Activated CD8-positive, alpha-beta T cell treated with anti-CD3 and anti-CD28 coated beads for 36 hours (primary cell): ENCODE data around the gene DIP2A. TPM values are rescaled to one million over a fixed set of nuclear protein-coding genes. Genes with fewer than 3 reads are reported as not detected.

Experiments
- ATAC-seq: fragments of 200-7000 bp; cut with Tn5 transposase; one replicate; pipeline ENCODE4 v1.10.0; 2021; ENCODE audit warnings: mild to moderate bottlenecking, moderate library complexity
- CTCF ChIA-PET: fragments of 350-600 bp; sonication (Branson Sonifier 250); formaldehyde crosslinking; loops from one replicate; lab custom pipeline; 2021; ENCODE audit warnings: antibody characterized with exemption; lab: Charles Lee
- POLR2A ChIA-PET: fragments of 350-600 bp; sonication (Branson Sonifier 250); formaldehyde crosslinking; loops from one replicate; lab custom pipeline; 2021; ENCODE audit warnings: antibody characterized with exemption; lab: Charles Lee
- DNase-seq: peaks from one replicate; pipeline ENCODE4 v3.0.0-alpha.2; 2020
- H3K27ac Mint-ChIP-seq: one replicate; pipeline ENCODE4 v1.8.0; 2021; ENCODE audit warnings: mild to moderate bottlenecking, mixed read lengths
- H3K27me3 Mint-ChIP-seq: one replicate; pipeline ENCODE4 v1.8.0; 2021; ENCODE audit warnings: mixed read lengths
- H3K36me3 Mint-ChIP-seq: one replicate; pipeline ENCODE4 v1.8.0; 2021; ENCODE audit warnings: low read depth, mixed read lengths
- H3K4me1 Mint-ChIP-seq: one replicate; pipeline ENCODE4 v1.8.0; 2021; ENCODE audit warnings: low read depth, mixed read lengths
- H3K4me3 Mint-ChIP-seq: one replicate; pipeline ENCODE4 v1.8.0; 2021; ENCODE audit warnings: mild to moderate bottlenecking, moderate library complexity, mixed read lengths
- H3K9me3 Mint-ChIP-seq: one replicate; pipeline ENCODE4 v1.8.0; 2021; ENCODE audit warnings: mixed read lengths
- intact Hi-C: fragments of 100-400 bp; cut with micrococcal nuclease; formaldehyde crosslinking; loops from one replicate; pipeline ENCODE4 v1.10.0; 2022
- total RNA-seq, 2 experiments: library from RNA; stranded (reverse); gene quantifications; one replicate each; pipeline ENCODE4 v1.2.3, GENCODE V29; 2021
- TF ChIP-seq, protein P1 (sequence below): fragments of 200-600 bp; IDR thresholded peaks from one replicate; pipeline ENCODE4 v1.8.0; 2022; ENCODE audit warnings: antibody characterized with exemption, mild to moderate bottlenecking

DIP2A gene
- total RNA-seq, 2 experiments from 2014 or later: 30.9 to 34.1 TPM

DNA sequence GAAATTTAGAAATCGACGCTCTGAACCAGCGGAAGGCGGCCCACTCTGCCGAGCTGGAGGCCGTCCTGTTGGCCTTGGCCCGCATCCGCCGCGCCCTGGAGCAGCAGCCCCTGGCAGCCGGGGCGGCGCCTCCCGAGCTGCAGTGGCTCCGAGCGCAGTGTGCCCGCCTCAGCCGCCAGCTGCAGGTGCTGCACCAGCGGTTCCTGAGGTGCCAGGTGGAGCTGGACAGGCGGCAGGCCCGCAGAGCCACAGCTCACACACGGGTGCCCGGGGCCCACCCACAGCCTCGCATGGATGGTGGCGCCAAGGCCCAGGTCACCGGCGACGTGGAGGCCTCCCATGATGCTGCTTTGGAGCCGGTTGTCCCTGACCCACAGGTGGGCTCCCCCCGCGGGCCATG lies 47.0 kb upstream of the DIP2A start:
- no peaks in the 10 kb centered on the region for H3K9me3 Mint-ChIP-seq

DNA sequence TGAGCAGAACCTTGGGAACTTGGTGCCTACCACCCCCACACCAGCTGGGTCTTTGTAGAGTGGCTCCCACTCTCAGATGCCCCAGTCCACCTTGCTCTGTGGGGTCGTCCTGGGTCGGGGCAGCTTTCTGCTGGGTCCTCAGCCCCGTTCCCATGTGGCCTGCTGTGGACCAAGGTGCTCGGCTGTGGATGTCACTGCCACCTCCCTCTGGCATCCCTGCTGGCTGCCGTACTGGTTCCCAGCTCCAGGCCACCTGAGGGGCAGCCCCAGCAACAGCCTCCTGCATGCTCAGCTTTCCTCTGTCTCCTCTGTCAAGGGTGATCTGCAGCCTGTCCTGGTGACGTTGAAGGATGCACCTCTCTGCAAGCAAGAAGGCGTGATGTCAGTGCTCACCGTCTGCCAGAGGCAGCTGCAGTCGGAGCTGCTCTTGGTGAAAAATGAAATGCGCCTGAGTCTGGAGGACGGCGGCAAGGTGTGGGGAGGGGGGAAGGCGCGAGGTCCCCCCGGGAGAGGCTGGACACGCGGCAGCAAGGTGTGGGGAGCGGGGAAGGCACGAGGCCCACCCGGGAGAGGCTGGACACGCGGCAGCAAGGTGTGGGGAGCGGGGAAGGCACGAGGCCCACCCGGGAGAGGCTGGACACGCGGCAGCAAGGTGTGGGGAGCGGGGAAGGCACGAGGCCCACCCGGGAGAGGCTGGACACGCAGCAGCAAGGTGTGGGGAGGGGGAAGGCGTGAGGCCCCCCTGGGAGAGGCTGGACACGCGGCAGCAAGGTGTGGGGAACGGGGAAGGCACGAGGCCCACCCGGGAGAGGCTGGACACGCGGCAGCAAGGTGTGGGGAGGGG lies 45.9 kb upstream of the DIP2A start:
- Mint-ChIP-seq H3K27me3 (no peaks in the 10 kb centered on the region), H3K4me1 (no peaks in the 10 kb centered on the region), H3K36me3 (peaks cover 18% of the 10 kb centered on the region), H3K9me3 (no peaks in the 10 kb centered on the region), H3K4me3 (no peak overlapping the region), H3K27ac (no peak overlapping the region)
- POLR2A ChIA-PET: interaction anchor here (0.7 kb wide), 1 partner anchor 418 kb away, joined by 3 read pairs; no protein-coding TSS in a partner anchor
- DNase-seq (no peak), ATAC-seq (no peak)
- intact Hi-C loops: no loop called here
- TF ChIP-seq, protein P1, sequence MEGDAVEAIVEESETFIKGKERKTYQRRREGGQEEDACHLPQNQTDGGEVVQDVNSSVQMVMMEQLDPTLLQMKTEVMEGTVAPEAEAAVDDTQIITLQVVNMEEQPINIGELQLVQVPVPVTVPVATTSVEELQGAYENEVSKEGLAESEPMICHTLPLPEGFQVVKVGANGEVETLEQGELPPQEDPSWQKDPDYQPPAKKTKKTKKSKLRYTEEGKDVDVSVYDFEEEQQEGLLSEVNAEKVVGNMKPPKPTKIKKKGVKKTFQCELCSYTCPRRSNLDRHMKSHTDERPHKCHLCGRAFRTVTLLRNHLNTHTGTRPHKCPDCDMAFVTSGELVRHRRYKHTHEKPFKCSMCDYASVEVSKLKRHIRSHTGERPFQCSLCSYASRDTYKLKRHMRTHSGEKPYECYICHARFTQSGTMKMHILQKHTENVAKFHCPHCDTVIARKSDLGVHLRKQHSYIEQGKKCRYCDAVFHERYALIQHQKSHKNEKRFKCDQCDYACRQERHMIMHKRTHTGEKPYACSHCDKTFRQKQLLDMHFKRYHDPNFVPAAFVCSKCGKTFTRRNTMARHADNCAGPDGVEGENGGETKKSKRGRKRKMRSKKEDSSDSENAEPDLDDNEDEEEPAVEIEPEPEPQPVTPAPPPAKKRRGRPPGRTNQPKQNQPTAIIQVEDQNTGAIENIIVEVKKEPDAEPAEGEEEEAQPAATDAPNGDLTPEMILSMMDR: no peak
- CTCF ChIA-PET: interaction anchor here (0.9 to 1.3 kb wide), 2 partner anchors 11 to 13 kb away, joined by 3 to 4 read pairs; no protein-coding TSS in a partner anchor

More for the DNA sequence above, 47.0 kb upstream of the DIP2A start:
- ATAC-seq (no peak), DNase-seq (no peak)
- ChIA-PET CTCF (interaction anchor here (0.9 to 1.0 kb wide), 2 partner anchors 14 to 17 kb away, joined by 3 to 4 read pairs; no protein-coding TSS in a partner anchor), POLR2A (interaction anchor here (1.3 kb wide), 1 partner anchor 12 kb away, joined by 3 read pairs; no protein-coding TSS in a partner anchor)
- Mint-ChIP-seq H3K4me1 (no peaks in the 10 kb centered on the region), H3K27ac (no peak overlapping the region), H3K27me3 (no peaks in the 10 kb centered on the region), H3K36me3 (peaks cover 21% of the 10 kb centered on the region), H3K4me3 (no peak overlapping the region)
- TF ChIP-seq, protein P1: no peak
- intact Hi-C loops: no loop called here

DNA sequence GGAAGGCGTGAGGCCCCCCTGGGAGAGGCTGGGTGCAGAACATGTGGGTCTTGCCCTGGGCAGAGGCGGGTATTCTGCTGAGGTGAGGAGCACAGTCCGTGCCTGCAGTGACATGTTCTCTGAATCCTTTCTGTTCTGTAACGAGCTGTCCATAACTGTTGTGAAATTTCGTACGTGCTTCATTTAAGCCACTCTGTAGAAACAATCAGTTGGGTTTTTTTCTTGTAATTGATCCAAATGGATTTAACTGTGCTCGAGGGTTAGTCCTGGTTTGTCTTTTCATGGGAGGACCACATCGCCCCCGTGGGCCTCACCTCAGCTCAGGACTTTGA lies 45.4 kb upstream of the DIP2A start:
- Mint-ChIP-seq H3K9me3 (no peaks in the 10 kb centered on the region), H3K27ac (no peak overlapping the region), H3K27me3 (no peaks in the 10 kb centered on the region), H3K36me3 (peaks cover 19% of the 10 kb centered on the region), H3K4me1 (no peaks in the 10 kb centered on the region), H3K4me3 (no peak overlapping the region)
- intact Hi-C loops: no loop called here
- no peak for DNase-seq
- POLR2A ChIA-PET: interaction anchor here (0.7 kb wide), 1 partner anchor 419 kb away, joined by 3 read pairs; no protein-coding TSS in a partner anchor
- TF ChIP-seq, protein P1: no peak
- no peak for ATAC-seq
- CTCF ChIA-PET: interaction anchor here (1.3 kb wide), 1 partner anchor 11 kb away, joined by 4 read pairs; no protein-coding TSS in a partner anchor

DNA sequence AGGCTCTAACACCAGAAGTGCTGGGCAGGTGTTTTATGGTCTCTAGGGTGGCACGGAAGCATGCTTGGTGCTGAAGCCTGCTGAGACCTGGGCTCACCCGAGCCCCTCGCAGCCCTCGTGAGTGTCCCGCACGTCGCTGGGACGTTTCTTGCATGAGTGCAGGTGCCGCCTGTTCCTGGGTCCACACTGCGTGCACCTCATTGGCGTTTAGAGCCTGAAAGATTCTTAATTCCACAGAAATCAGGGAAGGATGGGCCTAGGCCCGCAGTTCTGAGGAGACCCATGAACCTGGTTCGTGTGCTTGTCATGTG lies 43.8 kb upstream of the DIP2A start:
- Mint-ChIP-seq H3K27ac (no peak overlapping the region), H3K27me3 (no peaks in the 10 kb centered on the region), H3K4me3 (no peak overlapping the region), H3K9me3 (no peaks in the 10 kb centered on the region), H3K36me3 (peaks cover 25% of the 10 kb centered on the region), H3K4me1 (no peaks in the 10 kb centered on the region)
- ChIA-PET CTCF (no interaction called here), POLR2A (no interaction called here)
- ATAC-seq (no peak), DNase-seq (no peak)
- intact Hi-C loops: no loop called here
- TF ChIP-seq, protein P1: no peak

DNA sequence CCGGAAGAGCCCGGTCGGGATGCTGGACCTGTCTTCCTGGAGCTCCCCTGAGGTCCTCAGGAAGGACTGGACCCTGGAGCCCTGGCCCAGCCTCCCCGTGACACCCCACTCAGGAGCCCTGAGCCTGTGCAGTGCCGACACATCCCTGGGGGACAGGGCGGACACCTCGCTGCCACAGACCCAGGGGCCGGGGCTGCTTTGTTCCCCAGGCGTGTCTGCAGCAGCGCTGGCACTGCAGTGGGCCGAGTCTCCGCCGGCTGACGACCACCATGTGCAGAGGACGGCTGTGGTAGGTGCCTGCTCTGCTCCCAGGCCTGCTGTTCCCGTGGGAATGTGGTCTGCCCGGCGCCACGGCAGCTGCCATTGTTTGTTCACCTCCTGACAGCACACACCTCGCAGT lies 42.1 kb upstream of the DIP2A start:
- POLR2A ChIA-PET: no interaction called here
- CTCF ChIA-PET: no interaction called here
- Mint-ChIP-seq H3K4me3 (no peak overlapping the region), H3K27ac (no peak overlapping the region), H3K27me3 (no peaks in the 10 kb centered on the region), H3K36me3 (peaks cover 19% of the 10 kb centered on the region), H3K9me3 (no peaks in the 10 kb centered on the region), H3K4me1 (no peaks in the 10 kb centered on the region)
- TF ChIP-seq, protein P1: no peak
- DNase-seq: no peak
- intact Hi-C loops: no loop called here
- no peak for ATAC-seq
